A673 (cell line): Measurements from ENCODE around the gene CBX8. TPM values are rescaled to one million over a fixed set of nuclear protein-coding genes. Genes with fewer than 3 reads are reported as not detected.

ENCODE experiments used
- BruUV-seq: library from RNA; stranded (reverse); fragments of 400-500 nt; replicated peaks from 2 replicates; lab custom pipeline; 2021; lab: Mats Ljungman, UMichigan
- CTCF ChIA-PET: fragments of 300-600 bp; sonication (Branson Sonifier 250); formaldehyde crosslinking; loops from one replicate; lab custom pipeline; 2022; ENCODE audit warnings: antibody characterized with exemption; lab: Charles Lee
- POLR2A ChIA-PET: fragments of 300-600 bp; sonication (Branson Sonifier 250); formaldehyde crosslinking; loops from one replicate; lab custom pipeline; 2022; ENCODE audit warnings: antibody characterized with exemption; ENCODE audit not compliant: low non-redundant PET; lab: Charles Lee
- DNase-seq: peaks from one replicate; pipeline ENCODE4 v3.0.0-alpha.2; 2015; ENCODE audit warnings: low spot score
- H3K27ac ChIP-seq: fragments of 200-600 bp; sonication (generic); 2 replicates; pipeline ENCODE4 v1.5.1; 2016; ENCODE audit warnings: mixed run types, low read depth, mild to moderate bottlenecking, mixed read lengths, antibody characterized with exemption, low read length; ENCODE audit not compliant: poor library complexity, severe bottlenecking
- H3K27me3 ChIP-seq: fragments of 200-600 bp; sonication (generic); replicated peaks from 2 replicates; pipeline ENCODE4 v1.6.1; 2017; ENCODE audit warnings: mixed run types, low read depth, mild to moderate bottlenecking, mixed read lengths, antibody characterized with exemption, low read length; ENCODE audit not compliant: insufficient read depth, poor library complexity
- H3K36me3 ChIP-seq: fragments of 200-600 bp; sonication (generic); 2 replicates; pipeline ENCODE4 v1.6.1; 2016; ENCODE audit warnings: mixed run types, mild to moderate bottlenecking, mixed read lengths, antibody characterized with exemption, low read length; ENCODE audit not compliant: insufficient read depth, poor library complexity, severe bottlenecking
- H3K4me1 ChIP-seq: fragments of 200-600 bp; sonication (generic); 2 replicates; pipeline ENCODE4 v1.6.1; 2017; ENCODE audit warnings: mixed run types, mild to moderate bottlenecking, mixed read lengths, antibody characterized with exemption, low read length; ENCODE audit not compliant: insufficient read depth, poor library complexity, severe bottlenecking
- H3K4me3 ChIP-seq: fragments of 200-600 bp; sonication (generic); 2 replicates; pipeline ENCODE4 v1.5.1; 2016; ENCODE audit warnings: low read depth, mixed run types, mild to moderate bottlenecking, mixed read lengths, low read length; ENCODE audit not compliant: poor library complexity, severe bottlenecking
- H3K9me3 ChIP-seq: fragments of 200-600 bp; sonication (generic); 2 replicates; pipeline ENCODE4 v1.6.1; 2016; ENCODE audit warnings: mixed run types, low read depth, mild to moderate bottlenecking, mixed read lengths, antibody characterized with exemption, low read length; ENCODE audit not compliant: poor library complexity, severe bottlenecking
- EZH2 ChIP-seq: fragments of 200-600 bp; sonication (generic); IDR thresholded peaks from 2 replicates; pipeline ENCODE4 v1.6.1; 2017; ENCODE audit warnings: borderline replicate concordance, low read depth, mild to moderate bottlenecking, mixed read lengths, antibody characterized with exemption, low read length; ENCODE audit not compliant: poor library complexity, severe bottlenecking
- intact Hi-C: fragments of 100-400 bp; cut with micrococcal nuclease; formaldehyde crosslinking; loops from one replicate; pipeline ENCODE4 v1.10.0; 2022; ENCODE audit not compliant: unreplicated experiment
- total RNA-seq: library from RNA; stranded (reverse); gene quantifications from 2 replicates; pipeline ENCODE4 v1.2.3, GENCODE V29; 2021
- TF ChIP-seq, protein P1 (sequence below): fragments of 300-800, 200-600 bp; sonication (generic); conservative IDR thresholded peaks from 2 replicates; pipeline ENCODE4 v1.5.1; 2017; ENCODE audit warnings: low read depth, mild to moderate bottlenecking, antibody characterized with exemption, low read length, moderate library complexity, mixed read lengths

The CBX8 gene
- total RNA-seq, 1 experiment from 2014 or later = 27.0 TPM

DNA sequence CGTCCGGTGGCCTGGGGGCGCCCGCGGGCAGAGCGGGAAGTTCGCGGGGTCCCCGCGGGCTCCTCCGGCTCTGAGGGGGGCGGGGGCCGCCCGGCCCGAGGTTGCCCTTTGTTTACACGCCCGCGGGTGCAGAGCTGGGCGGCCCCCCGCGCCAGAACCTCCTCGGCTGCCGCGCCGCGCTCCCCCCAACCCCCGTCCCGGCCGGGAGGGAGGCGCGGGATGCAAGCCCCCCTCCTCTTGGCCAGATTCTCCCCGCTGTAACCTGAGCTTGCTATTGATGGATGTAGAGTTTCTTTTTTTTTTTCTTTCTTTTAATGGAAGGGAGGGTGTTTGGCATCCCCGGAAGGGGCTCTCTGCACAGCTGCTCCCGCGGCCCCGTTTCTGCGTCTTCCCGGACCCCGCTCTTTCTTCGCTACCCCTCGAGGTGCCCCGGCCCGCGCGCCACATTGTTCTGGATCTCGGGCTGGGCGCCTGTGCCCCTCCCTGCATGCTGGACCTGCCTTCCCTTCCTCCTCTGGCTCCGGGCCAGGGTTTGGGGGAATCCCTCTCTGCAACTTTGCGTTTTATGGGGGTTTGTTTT, 18.3 kb downstream of the CBX8 start:
- no peak for TF ChIP-seq EZH2
- TF ChIP-seq, protein P1, sequence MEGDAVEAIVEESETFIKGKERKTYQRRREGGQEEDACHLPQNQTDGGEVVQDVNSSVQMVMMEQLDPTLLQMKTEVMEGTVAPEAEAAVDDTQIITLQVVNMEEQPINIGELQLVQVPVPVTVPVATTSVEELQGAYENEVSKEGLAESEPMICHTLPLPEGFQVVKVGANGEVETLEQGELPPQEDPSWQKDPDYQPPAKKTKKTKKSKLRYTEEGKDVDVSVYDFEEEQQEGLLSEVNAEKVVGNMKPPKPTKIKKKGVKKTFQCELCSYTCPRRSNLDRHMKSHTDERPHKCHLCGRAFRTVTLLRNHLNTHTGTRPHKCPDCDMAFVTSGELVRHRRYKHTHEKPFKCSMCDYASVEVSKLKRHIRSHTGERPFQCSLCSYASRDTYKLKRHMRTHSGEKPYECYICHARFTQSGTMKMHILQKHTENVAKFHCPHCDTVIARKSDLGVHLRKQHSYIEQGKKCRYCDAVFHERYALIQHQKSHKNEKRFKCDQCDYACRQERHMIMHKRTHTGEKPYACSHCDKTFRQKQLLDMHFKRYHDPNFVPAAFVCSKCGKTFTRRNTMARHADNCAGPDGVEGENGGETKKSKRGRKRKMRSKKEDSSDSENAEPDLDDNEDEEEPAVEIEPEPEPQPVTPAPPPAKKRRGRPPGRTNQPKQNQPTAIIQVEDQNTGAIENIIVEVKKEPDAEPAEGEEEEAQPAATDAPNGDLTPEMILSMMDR = no peak
- peaks cover 32% of the 10 kb centered on the region for H3K4me1 ChIP-seq
- peak; percentile 68 for DNase-seq
- H3K36me3 ChIP-seq = peaks cover 43% of the 10 kb centered on the region
- peak overlapping the region; percentile 77 for H3K4me3 ChIP-seq
- H3K9me3 ChIP-seq = no peaks in the 10 kb centered on the region
- POLR2A ChIA-PET = no interaction called here
- intact Hi-C loops = no loop called here
- no TSS peak for BruUV-seq
- H3K27me3 ChIP-seq = no peaks in the 10 kb centered on the region
- CTCF ChIA-PET = interaction anchor here (0.6 to 0.8 kb wide), 2 partner anchors 11 to 29 kb away, joined by 3 read pairs; no protein-coding TSS in a partner anchor
- H3K27ac ChIP-seq = peak overlapping the region; percentile 94

DNA sequence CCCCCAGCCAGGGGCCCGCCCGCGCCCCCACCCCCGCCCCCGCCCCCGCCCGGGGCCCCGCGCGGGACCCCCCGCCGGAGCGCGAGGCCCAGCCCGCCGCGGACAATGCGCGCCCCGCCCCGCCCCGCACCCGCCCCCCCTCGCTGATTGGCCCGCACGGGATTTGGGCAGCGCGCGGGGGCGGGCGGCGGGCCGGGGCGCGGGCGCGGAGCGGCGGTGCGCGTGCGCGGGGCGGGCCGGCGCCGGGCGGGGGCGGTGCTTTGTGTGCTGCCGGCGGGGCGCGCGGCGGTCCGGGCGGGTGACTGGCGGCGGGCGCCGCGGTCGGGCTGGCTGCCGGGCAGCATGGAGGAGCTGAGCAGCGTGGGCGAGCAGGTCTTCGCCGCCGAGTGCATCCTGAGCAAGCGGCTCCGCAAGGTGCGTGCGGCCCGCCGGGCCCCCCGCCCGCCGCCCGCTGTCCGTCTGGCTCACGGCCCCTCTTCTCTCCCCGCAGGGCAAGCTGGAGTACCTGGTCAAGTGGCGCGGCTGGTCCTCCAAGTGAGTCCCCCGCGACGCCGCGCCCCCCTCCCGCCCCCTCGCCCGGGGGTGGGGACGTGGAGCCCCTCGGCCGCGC, 18.9 kb downstream of the CBX8 start, which contains the start of gene CBX2:
CBX2 (plus strand) TSS at position 255 of the 610 bp plus-strand sequence; CDS start at position 343, 88 bp downstream.
- POLR2A ChIA-PET = no interaction called here
- peak within 1 kb of the TSS; percentile 94 for H3K27ac ChIP-seq
- H3K36me3 ChIP-seq = peaks cover 37% of the 10 kb centered on the region
- H3K9me3 ChIP-seq = no peaks in the 10 kb centered on the region
- no TSS peak for BruUV-seq
- peaks cover 32% of the 10 kb centered on the region for H3K4me1 ChIP-seq
- intact Hi-C loops = no loop called here
- DNase-seq = peak; percentile 92
- H3K4me3 ChIP-seq = peak within 1 kb of the TSS; percentile 77
- TF ChIP-seq, protein P1 = no peak
- TF ChIP-seq EZH2 = no peak
- H3K27me3 ChIP-seq = no peaks in the 10 kb centered on the region
- CTCF ChIA-PET = interaction anchor here (0.6 to 0.8 kb wide), 2 partner anchors 11 to 29 kb away, joined by 3 read pairs; no protein-coding TSS in a partner anchor

DNA sequence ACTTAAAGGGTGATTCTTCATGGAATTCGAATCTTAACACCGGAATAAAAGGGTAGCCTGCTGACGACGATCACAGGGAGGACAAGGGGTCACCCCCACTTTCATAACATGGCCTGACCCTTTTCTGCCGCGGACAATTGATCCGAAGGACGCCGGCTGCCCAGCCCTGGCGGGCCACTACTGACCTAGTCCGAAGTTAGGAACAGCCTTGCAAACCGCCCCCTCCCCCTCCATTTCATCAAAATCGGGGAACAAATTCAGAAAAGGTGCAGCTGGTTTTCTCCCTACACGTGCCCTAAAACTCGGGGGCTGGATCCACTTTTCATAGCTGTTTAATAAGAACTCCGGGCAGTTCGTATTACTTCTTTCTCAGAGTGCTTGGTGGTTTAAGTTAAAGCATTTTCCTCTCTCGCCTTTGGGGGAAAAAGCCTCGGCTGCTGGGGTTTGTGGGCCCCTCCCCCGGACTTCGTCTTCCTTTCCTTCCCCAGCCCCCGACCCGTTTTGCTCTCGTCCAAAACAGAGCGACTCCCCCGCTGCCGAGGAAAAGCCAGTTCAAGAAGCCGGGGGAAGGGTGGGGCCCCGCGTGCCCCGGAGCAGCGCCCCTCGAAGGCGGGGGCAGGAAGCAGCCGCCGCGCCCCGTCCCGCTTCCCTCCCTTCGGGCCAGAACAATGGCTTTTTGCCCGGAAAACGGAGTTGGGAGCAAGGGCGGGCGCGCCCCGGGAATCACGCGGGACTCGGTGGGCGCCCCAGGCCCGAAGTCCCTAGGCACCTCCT, 19.6 kb downstream of the CBX8 start:
- peak; percentile 84 for DNase-seq
- TSS peak; percentile 80 for BruUV-seq

More for the DNA sequence above, 19.6 kb downstream of the CBX8 start:
- Histone ChIP-seq H3K4me1 (peaks cover 32% of the 10 kb centered on the region), H3K27me3 (no peaks in the 10 kb centered on the region), H3K36me3 (peaks cover 31% of the 10 kb centered on the region), H3K4me3 (peak overlapping the region; percentile 48), H3K9me3 (no peaks in the 10 kb centered on the region), H3K27ac (peak overlapping the region; percentile 80)
- ChIA-PET CTCF (interaction anchor here (1.3 kb wide), 1 partner anchor 31 kb away, joined by 3 read pairs; no protein-coding TSS in a partner anchor), POLR2A (no interaction called here)
- intact Hi-C loops = no loop called here
- TF ChIP-seq, protein P1 = peak; percentile 65
- no peak for TF ChIP-seq EZH2
